Endodermal cell (in vitro differentiated cells): Measurements from ENCODE around the gene ZDHHC14. TPM values are rescaled to one million over a fixed set of nuclear protein-coding genes. Genes with fewer than 3 reads are reported as not detected.

ENCODE experiments used
- DNase-seq: peaks from one replicate; pipeline ENCODE4 v3.0.0-alpha.2; 2017
- H3K27ac ChIP-seq: 2 replicates; pipeline ENCODE4 v1.5.1; 2013; ENCODE audit warnings: mild to moderate bottlenecking, low read depth, low read length, moderate library complexity
- H3K27me3 ChIP-seq: 2 replicates; pipeline ENCODE4 v1.6.1; 2013; ENCODE audit warnings: mild to moderate bottlenecking, low read length, moderate library complexity; ENCODE audit not compliant: insufficient read depth, control insufficient read depth, poor library complexity, severe bottlenecking
- H3K36me3 ChIP-seq: 2 replicates; pipeline ENCODE4 v1.7.0; 2013; ENCODE audit warnings: mild to moderate bottlenecking, low read length, moderate library complexity; ENCODE audit not compliant: control insufficient read depth, insufficient read depth
- H3K4me1 ChIP-seq: one replicate; pipeline ENCODE4 v1.7.0; 2013; ENCODE audit warnings: low read length; ENCODE audit not compliant: control insufficient read depth, insufficient read depth
- H3K4me3 ChIP-seq: 2 replicates; pipeline ENCODE4 v1.5.1; 2013; ENCODE audit warnings: mild to moderate bottlenecking, low read length, moderate library complexity
- H3K9ac ChIP-seq: 2 replicates; pipeline ENCODE4 v1.6.1; 2013; ENCODE audit warnings: mild to moderate bottlenecking, low read length, moderate library complexity; ENCODE audit not compliant: poor library complexity, severe bottlenecking; ENCODE audit errors: extremely low read depth
- H3K9me3 ChIP-seq: 2 replicates; pipeline ENCODE4 v1.6.1; 2013; ENCODE audit warnings: mild to moderate bottlenecking, low read length, moderate library complexity; ENCODE audit not compliant: control insufficient read depth
- H3K27ac Mint-ChIP-seq: 2 replicates; pipeline ENCODE4 v1.8.0; 2020; ENCODE audit warnings: mixed read lengths
- H3K27me3 Mint-ChIP-seq: 2 replicates; pipeline ENCODE4 v1.8.0; 2021; ENCODE audit warnings: mild to moderate bottlenecking, mixed read lengths; ENCODE audit not compliant: insufficient read depth
- H3K36me3 Mint-ChIP-seq: 2 replicates; pipeline ENCODE4 v1.8.0; 2020; ENCODE audit warnings: low read depth, mixed read lengths
- H3K4me1 Mint-ChIP-seq: 2 replicates; pipeline ENCODE4 v1.8.0; 2020; ENCODE audit warnings: mixed read lengths
- H3K4me3 Mint-ChIP-seq: 2 replicates; pipeline ENCODE4 v1.8.0; 2020; ENCODE audit warnings: mild to moderate bottlenecking, moderate library complexity, mixed read lengths
- H3K9me3 Mint-ChIP-seq: 2 replicates; pipeline ENCODE4 v1.8.0; 2020; ENCODE audit warnings: mild to moderate bottlenecking, mixed read lengths
- CTCF ChIP-seq: fragments of 200-600 bp; sonication (generic); conservative IDR thresholded peaks from 2 replicates; pipeline ENCODE4 v1.5.0; 2021; ENCODE audit warnings: antibody characterized with exemption, mild to moderate bottlenecking
- WGBS, 2 experiments: methylation state at CpG; one replicate each; pipeline versions ENCODE4 v1.1.5 to v1.1.7; 2013; ENCODE audit warnings: missing lambda C conversion rate in 2 of 2, mixed read lengths in 1 of 2; ENCODE audit not compliant: insufficient coverage in 1 of 2, insufficient read length in 1 of 2; 5-methylcytosine and 5-hydroxymethylcytosine counted together
- total RNA-seq, 2 donors: library from RNA; stranded (reverse); fragmentation: NEBNext Ultra II Directional in 1 of 2; extraction: Animal tissue kit (Norgen Biotek cat#: 25700) in 1 of 2; gene quantifications; 2 replicates in 1 of 2; 3 replicates in 1 of 2; pipeline ENCODE4 v1.2.1, GENCODE V29; 2021

ZDHHC14 gene
- total RNA-seq, 2 donors from 2014 or later = 2.3 to 4.5 TPM

- Histone ChIP-seq H3K9me3 (no peaks in the 10 kb centered on the region), H3K27me3 (no peaks in the 10 kb centered on the region), H3K4me1 (peaks cover 5% of the 10 kb centered on the region), H3K27ac (no peak overlapping the region), H3K4me3 (no peak overlapping the region), H3K9ac (no peak overlapping the region), H3K36me3 (no peaks in the 10 kb centered on the region)
- no peak for TF ChIP-seq CTCF
- peak; percentile 49 for DNase-seq
- WGBS, 2 experiments = 62 to 69% methylated on average over 7 to 12 of the region's 12 CpGs
- Mint-ChIP-seq H3K4me1 (peaks cover 21% of the 10 kb centered on the region), H3K27me3 (peaks cover 6% of the 10 kb centered on the region), H3K9me3 (peaks cover 2% of the 10 kb centered on the region), H3K27ac (no peak overlapping the region), H3K36me3 (no peaks in the 10 kb centered on the region), H3K4me3 (no peak overlapping the region)
These were observed 107.7 kb downstream of the ZDHHC14 start for GRCh38 chr6:157488716-157489118.

- Mint-ChIP-seq H3K9me3 (no peaks in the 10 kb centered on the region), H3K27ac (no peak overlapping the region), H3K36me3 (no peaks in the 10 kb centered on the region), H3K27me3 (peaks cover 6% of the 10 kb centered on the region), H3K4me1 (peaks cover 21% of the 10 kb centered on the region), H3K4me3 (no peak overlapping the region)
- DNase-seq = no peak
- no peak overlapping the region for H3K4me3 ChIP-seq
- H3K9me3 ChIP-seq = no peaks in the 10 kb centered on the region
- H3K4me1 ChIP-seq = peaks cover 5% of the 10 kb centered on the region
- H3K9ac ChIP-seq = no peak overlapping the region
- no peak overlapping the region for H3K27ac ChIP-seq
- H3K36me3 ChIP-seq = no peaks in the 10 kb centered on the region
- TF ChIP-seq CTCF = no peak
- H3K27me3 ChIP-seq = no peaks in the 10 kb centered on the region
- WGBS, 2 experiments = 94 to 98% methylated on average over 12 to 16 of the region's 16 CpGs
These were observed 109.8 kb downstream of the ZDHHC14 start for GRCh38 chr6:157490611-157491269.

GRCh38 chr6:157491571-157492232 lies 110.7 kb downstream of the ZDHHC14 start:
- H3K27me3 ChIP-seq = no peaks in the 10 kb centered on the region
- no peaks in the 10 kb centered on the region for H3K9me3 Mint-ChIP-seq
- H3K36me3 ChIP-seq = no peaks in the 10 kb centered on the region
- 93 to 98% methylated on average over 11 to 20 of the region's 20 CpGs for WGBS, 2 experiments
- H3K27ac Mint-ChIP-seq = no peak overlapping the region
- no peak overlapping the region for H3K4me3 Mint-ChIP-seq
- peaks cover 21% of the 10 kb centered on the region for H3K4me1 Mint-ChIP-seq
- H3K36me3 Mint-ChIP-seq = no peaks in the 10 kb centered on the region
- no peak for TF ChIP-seq CTCF
- peaks cover 6% of the 10 kb centered on the region for H3K27me3 Mint-ChIP-seq
- H3K9me3 ChIP-seq = no peaks in the 10 kb centered on the region
- H3K9ac ChIP-seq = no peak overlapping the region
- peak; percentile 45 for DNase-seq
- H3K27ac ChIP-seq = no peak overlapping the region
- H3K4me1 ChIP-seq = peaks cover 5% of the 10 kb centered on the region
- H3K4me3 ChIP-seq = no peak overlapping the region
